A673 (cell line): ENCODE results near the gene GMEB2. TPM values are rescaled to one million over a fixed set of nuclear protein-coding genes. Genes with fewer than 3 reads are reported as not detected.

Experiments
- BruUV-seq: library from RNA; stranded (reverse); fragments of 400-500 nt; replicated peaks from 2 replicates; lab custom pipeline; 2021; lab: Mats Ljungman, UMichigan
- CTCF ChIA-PET: fragments of 300-600 bp; sonication (Branson Sonifier 250); formaldehyde crosslinking; loops from one replicate; lab custom pipeline; 2022; ENCODE audit warnings: antibody characterized with exemption; lab: Charles Lee
- POLR2A ChIA-PET: fragments of 300-600 bp; sonication (Branson Sonifier 250); formaldehyde crosslinking; loops from one replicate; lab custom pipeline; 2022; ENCODE audit warnings: antibody characterized with exemption; ENCODE audit not compliant: low non-redundant PET; lab: Charles Lee
- DNase-seq: peaks from one replicate; pipeline ENCODE4 v3.0.0-alpha.2; 2015; ENCODE audit warnings: low spot score
- H3K27ac ChIP-seq: fragments of 200-600 bp; sonication (generic); 2 replicates; pipeline ENCODE4 v1.5.1; 2016; ENCODE audit warnings: mixed run types, low read depth, mild to moderate bottlenecking, mixed read lengths, antibody characterized with exemption, low read length; ENCODE audit not compliant: poor library complexity, severe bottlenecking
- H3K27me3 ChIP-seq: fragments of 200-600 bp; sonication (generic); replicated peaks from 2 replicates; pipeline ENCODE4 v1.6.1; 2017; ENCODE audit warnings: mixed run types, low read depth, mild to moderate bottlenecking, mixed read lengths, antibody characterized with exemption, low read length; ENCODE audit not compliant: insufficient read depth, poor library complexity
- H3K36me3 ChIP-seq: fragments of 200-600 bp; sonication (generic); 2 replicates; pipeline ENCODE4 v1.6.1; 2016; ENCODE audit warnings: mixed run types, mild to moderate bottlenecking, mixed read lengths, antibody characterized with exemption, low read length; ENCODE audit not compliant: insufficient read depth, poor library complexity, severe bottlenecking
- H3K4me1 ChIP-seq: fragments of 200-600 bp; sonication (generic); 2 replicates; pipeline ENCODE4 v1.6.1; 2017; ENCODE audit warnings: mixed run types, mild to moderate bottlenecking, mixed read lengths, antibody characterized with exemption, low read length; ENCODE audit not compliant: insufficient read depth, poor library complexity, severe bottlenecking
- H3K4me3 ChIP-seq: fragments of 200-600 bp; sonication (generic); 2 replicates; pipeline ENCODE4 v1.5.1; 2016; ENCODE audit warnings: low read depth, mixed run types, mild to moderate bottlenecking, mixed read lengths, low read length; ENCODE audit not compliant: poor library complexity, severe bottlenecking
- H3K9me3 ChIP-seq: fragments of 200-600 bp; sonication (generic); 2 replicates; pipeline ENCODE4 v1.6.1; 2016; ENCODE audit warnings: mixed run types, low read depth, mild to moderate bottlenecking, mixed read lengths, antibody characterized with exemption, low read length; ENCODE audit not compliant: poor library complexity, severe bottlenecking
- CTCF ChIP-seq: fragments of 300-800, 200-600 bp; sonication (generic); conservative IDR thresholded peaks from 2 replicates; pipeline ENCODE4 v1.5.1; 2017; ENCODE audit warnings: low read depth, mild to moderate bottlenecking, antibody characterized with exemption, low read length, moderate library complexity, mixed read lengths
- EZH2 ChIP-seq: fragments of 200-600 bp; sonication (generic); IDR thresholded peaks from 2 replicates; pipeline ENCODE4 v1.6.1; 2017; ENCODE audit warnings: borderline replicate concordance, low read depth, mild to moderate bottlenecking, mixed read lengths, antibody characterized with exemption, low read length; ENCODE audit not compliant: poor library complexity, severe bottlenecking
- intact Hi-C: fragments of 100-400 bp; cut with micrococcal nuclease; formaldehyde crosslinking; loops from one replicate; pipeline ENCODE4 v1.10.0; 2022; ENCODE audit not compliant: unreplicated experiment
- total RNA-seq: library from RNA; stranded (reverse); gene quantifications from 2 replicates; pipeline ENCODE4 v1.2.3, GENCODE V29; 2021

Gene GMEB2
- total RNA-seq, 1 experiment from 2014 or later: 12.8 TPM

GRCh38 chr20:63567386-63568169 is 59.3 kb downstream of the GMEB2 start:
- no peak overlapping the region for H3K4me3 ChIP-seq
- ChIA-PET CTCF (no interaction called here), POLR2A (no interaction called here)
- H3K4me1 ChIP-seq: no peaks in the 10 kb centered on the region
- no peaks in the 10 kb centered on the region for H3K9me3 ChIP-seq
- H3K36me3 ChIP-seq: no peaks in the 10 kb centered on the region
- H3K27me3 ChIP-seq: no peaks in the 10 kb centered on the region
- TF ChIP-seq CTCF: no peak
- TF ChIP-seq EZH2: no peak
- DNase-seq: no peak
- intact Hi-C loops: no loop called here
- no peak overlapping the region for H3K27ac ChIP-seq
- BruUV-seq: no TSS peak

GRCh38 chr20:63567136-63567385 is 59.8 kb downstream of the GMEB2 start:
- no peaks in the 10 kb centered on the region for H3K9me3 ChIP-seq
- no peaks in the 10 kb centered on the region for H3K4me1 ChIP-seq
- ChIA-PET CTCF (no interaction called here), POLR2A (no interaction called here)
- TF ChIP-seq EZH2 (no peak), CTCF (no peak)
- no peak overlapping the region for H3K4me3 ChIP-seq
- no peak overlapping the region for H3K27ac ChIP-seq
- no peaks in the 10 kb centered on the region for H3K36me3 ChIP-seq
- H3K27me3 ChIP-seq: no peaks in the 10 kb centered on the region
- no TSS peak for BruUV-seq
- intact Hi-C loops: no loop called here
- DNase-seq: no peak

GRCh38 chr20:63566395-63567135 is 60.3 kb downstream of the GMEB2 start:
- no peak for TF ChIP-seq CTCF
- TF ChIP-seq EZH2: no peak
- ChIA-PET POLR2A (interaction anchor here (0.6 kb wide), 1 partner anchor 44 kb away, joined by 3 read pairs; no protein-coding TSS in a partner anchor), CTCF (interaction anchor here (0.6 kb wide), 1 partner anchor 44 kb away, joined by 8 read pairs; no protein-coding TSS in a partner anchor)
- intact Hi-C loops: no loop called here
- BruUV-seq: no TSS peak
- no peaks in the 10 kb centered on the region for H3K4me1 ChIP-seq
- DNase-seq: no peak
- H3K9me3 ChIP-seq: no peaks in the 10 kb centered on the region
- H3K27ac ChIP-seq: no peak overlapping the region
- H3K4me3 ChIP-seq: no peak overlapping the region
- H3K36me3 ChIP-seq: no peaks in the 10 kb centered on the region
- H3K27me3 ChIP-seq: no peaks in the 10 kb centered on the region
